Measurements from ENCODE around the gene KCNE5.
"Not testable (repeated sequence)": the region's sequence is repeated elsewhere in the genome, so short reads cannot be mapped to it uniquely, and the experiment has no call there.

The KCNE5 gene

GRCh38 chrX:109624641-109625616, at the start of gene KCNE5:
Gene KCNE5 (minus strand): TSS chrX:109625172. CDS start chrX:109625020, 152 bp downstream.
- no peak for DNase-seq

GRCh38 chrX:109672239-109672638, 47.3 kb upstream of the KCNE5 start:
- no peak for DNase-seq

GRCh38 chrX:109671170-109671569, 46.2 kb upstream of the KCNE5 start:
- DNase-seq = not testable (repeated sequence)

- no peak for DNase-seq
Measured at GRCh38 chrX:109667986-109668385, 43.0 kb upstream of the KCNE5 start.

- DNase-seq = no peak
Measured at GRCh38 chrX:109660435-109661143, 35.6 kb upstream of the KCNE5 start.

- DNase-seq = no peak
Measured at GRCh38 chrX:109658391-109658790, 33.4 kb upstream of the KCNE5 start.

GRCh38 chrX:109657364-109657763, 32.4 kb upstream of the KCNE5 start:
- not testable (repeated sequence) for DNase-seq

- DNase-seq = no peak
Measured at GRCh38 chrX:109656774-109657173, 31.8 kb upstream of the KCNE5 start.

GRCh38 chrX:109655502-109656201, 30.7 kb upstream of the KCNE5 start:
- DNase-seq = no peak

GRCh38 chrX:109654516-109655109, 29.6 kb upstream of the KCNE5 start:
- DNase-seq = no peak

GRCh38 chrX:109644671-109645070, 19.7 kb upstream of the KCNE5 start:
- not testable (repeated sequence) for DNase-seq

- no peak for DNase-seq
Measured at GRCh38 chrX:109643687-109644086, 18.7 kb upstream of the KCNE5 start.

- DNase-seq = no peak
Measured at GRCh38 chrX:109638158-109638557, 13.2 kb upstream of the KCNE5 start.

GRCh38 chrX:109637477-109637876, 12.5 kb upstream of the KCNE5 start:
- DNase-seq = not testable (repeated sequence)

GRCh38 chrX:109635146-109635545, 10.2 kb upstream of the KCNE5 start:
- peak; percentile 60 for DNase-seq

GRCh38 chrX:109632906-109633504, 8.0 kb upstream of the KCNE5 start:
- DNase-seq = peak; percentile 55

- DNase-seq = peak; percentile 19
Measured at GRCh38 chrX:109629310-109629709, 4.3 kb upstream of the KCNE5 start.

- DNase-seq = no peak
Measured at GRCh38 chrX:109626637-109627036, 1.7 kb upstream of the KCNE5 start.

GRCh38 chrX:109623997-109624396, 975 bp downstream of the KCNE5 start:
- no peak for DNase-seq

GRCh38 chrX:109622270-109622669, 2.7 kb downstream of the KCNE5 start:
- no peak for DNase-seq

GRCh38 chrX:109619771-109620170, 5.2 kb downstream of the KCNE5 start:
- no peak for DNase-seq

GRCh38 chrX:109614951-109615350, 10.0 kb downstream of the KCNE5 start:
- no peak for DNase-seq

All from DMS53 (cell line).